ENCODE results near the gene ACTR3. TPM values are rescaled to one million over a fixed set of nuclear protein-coding genes. Genes with fewer than 3 reads are reported as not detected.
A peak's percentile ranks its signal among the peaks of the same experiment; 100 is the strongest.

Gene ACTR3
- total and polyA plus RNA-seq, 2 experiments from 2014 or later = 361 to 410 TPM

- in situ Hi-C loops (cut with MboI) = no loop called here
Measured at GRCh38 chr2:113907297-113907696, 17.4 kb downstream of the ACTR3 start.

GRCh38 chr2:113910110-113910717 lies 20.3 kb downstream of the ACTR3 start:
- H3K79me2 ChIP-seq (ENCODE audit: insufficient read depth) = peaks cover 100% of the 10 kb centered on the region
- H3K27me3 ChIP-seq (replicated peaks; ENCODE audit: insufficient read depth) = no peaks in the 10 kb centered on the region
- H4K20me1 ChIP-seq (ENCODE audit: insufficient read depth) = peaks cover 60% of the 10 kb centered on the region
- no peak overlapping the region for H3K4me2 ChIP-seq (ENCODE audit: unreplicated experiment)
- H3K9me3 ChIP-seq (ENCODE audit: low read depth) = no peaks in the 10 kb centered on the region
- no peak overlapping the region for H2AFZ ChIP-seq
- peaks cover 17% of the 10 kb centered on the region for H3K36me3 ChIP-seq (ENCODE audit: low read depth)
- H3F3A ChIP-seq (ENCODE audit: insufficient read depth) = peaks cover 32% of the 10 kb centered on the region
- H3K4me3 ChIP-seq = no peak overlapping the region
- no peak for TF ChIP-seq EZH2phosphoT487 (IDR thresholded peaks at IDR 0.05; ENCODE audit: insufficient read depth, low read depth)
- TF ChIP-seq EZH2 (IDR thresholded peaks at IDR 0.05; ENCODE audit: insufficient read depth, poor library complexity, severe bottlenecking) = no peak
- H3K27ac ChIP-seq = no peak overlapping the region
- no peak overlapping the region for H3K9ac ChIP-seq
- 95% methylated on average over 5 of the region's 5 CpGs for WGBS, 2 experiments (ENCODE audit: low coverage in 1 of 2, low lambda C conversion rate in 2 of 2, missing lambda C conversion rate in 2 of 2)
- peaks cover 11% of the 10 kb centered on the region for H3K4me1 ChIP-seq (ENCODE audit: insufficient read depth)
- peak; percentile 60 for DNase-seq
- H3K9me2 ChIP-seq (ENCODE audit: insufficient read depth) = no peaks in the 10 kb centered on the region
- in situ Hi-C loops (cut with MboI) = no loop called here

More at GRCh38 chr2:113907297-113907696, 17.4 kb downstream of the ACTR3 start:
- H3K4me2 ChIP-seq (ENCODE audit: unreplicated experiment) = no peak overlapping the region
- H2AFZ ChIP-seq = no peak overlapping the region
- H3K9me2 ChIP-seq (ENCODE audit: insufficient read depth) = no peaks in the 10 kb centered on the region
- peaks cover 26% of the 10 kb centered on the region; the same call in 1 of the 2 replicates for H3F3A ChIP-seq (ENCODE audit: insufficient read depth)
- no peak for DNase-seq
- no peak overlapping the region for H3K4me3 ChIP-seq
- no peak overlapping the region for H3K27ac ChIP-seq
- H4K20me1 ChIP-seq (ENCODE audit: insufficient read depth) = peaks cover 63% of the 10 kb centered on the region
- peaks cover 100% of the 10 kb centered on the region for H3K79me2 ChIP-seq (ENCODE audit: insufficient read depth)
- peaks cover 11% of the 10 kb centered on the region for H3K4me1 ChIP-seq (ENCODE audit: insufficient read depth)
- no peaks in the 10 kb centered on the region for H3K9me3 ChIP-seq (ENCODE audit: low read depth)
- H3K9ac ChIP-seq = no peak overlapping the region
- TF ChIP-seq EZH2 (IDR thresholded peaks at IDR 0.05; ENCODE audit: insufficient read depth, poor library complexity, severe bottlenecking) (no peak), EZH2phosphoT487 (IDR thresholded peaks at IDR 0.05; ENCODE audit: insufficient read depth, low read depth) (no peak)
- 98 to 100% methylated on average over 2 of the region's 2 CpGs for WGBS, 2 experiments (ENCODE audit: low coverage in 1 of 2, low lambda C conversion rate in 2 of 2, missing lambda C conversion rate in 2 of 2)
- no peaks in the 10 kb centered on the region for H3K27me3 ChIP-seq (replicated peaks; ENCODE audit: insufficient read depth)
- H3K36me3 ChIP-seq (ENCODE audit: low read depth) = no peaks in the 10 kb centered on the region

GRCh38 chr2:113910967-113911678 lies 21.2 kb downstream of the ACTR3 start:
- H3K27ac ChIP-seq = no peak overlapping the region
- no peaks in the 10 kb centered on the region for H3K9me2 ChIP-seq (ENCODE audit: insufficient read depth)
- H3K79me2 ChIP-seq (ENCODE audit: insufficient read depth) = peaks cover 100% of the 10 kb centered on the region
- H3K27me3 ChIP-seq (replicated peaks; ENCODE audit: insufficient read depth) = no peaks in the 10 kb centered on the region
- no peak overlapping the region for H3K4me2 ChIP-seq (ENCODE audit: unreplicated experiment)
- H2AFZ ChIP-seq = no peak overlapping the region
- in situ Hi-C loops (cut with MboI) = no loop called here
- peaks cover 26% of the 10 kb centered on the region for H3K36me3 ChIP-seq (ENCODE audit: low read depth)
- TF ChIP-seq EZH2phosphoT487 (IDR thresholded peaks at IDR 0.05; ENCODE audit: insufficient read depth, low read depth) = no peak
- no peak for TF ChIP-seq EZH2 (IDR thresholded peaks at IDR 0.05; ENCODE audit: insufficient read depth, poor library complexity, severe bottlenecking)
- H3K9ac ChIP-seq = no peak overlapping the region
- 88 to 90% methylated on average over 6 of the region's 6 CpGs for WGBS, 2 experiments (ENCODE audit: low coverage in 1 of 2, low lambda C conversion rate in 2 of 2, missing lambda C conversion rate in 2 of 2)
- peaks cover 11% of the 10 kb centered on the region for H3K4me1 ChIP-seq (ENCODE audit: insufficient read depth)
- H4K20me1 ChIP-seq (ENCODE audit: insufficient read depth) = peaks cover 52% of the 10 kb centered on the region
- DNase-seq = no peak
- no peaks in the 10 kb centered on the region for H3K9me3 ChIP-seq (ENCODE audit: low read depth)
- no peak overlapping the region for H3K4me3 ChIP-seq
- peaks cover 41% of the 10 kb centered on the region for H3F3A ChIP-seq (ENCODE audit: insufficient read depth)

GRCh38 chr2:113915082-113915819 lies 25.4 kb downstream of the ACTR3 start:
- WGBS, 2 experiments (ENCODE audit: low coverage in 1 of 2, low lambda C conversion rate in 2 of 2, missing lambda C conversion rate in 2 of 2) = 89% methylated on average over 10 of the region's 10 CpGs
- in situ Hi-C loops (cut with MboI) = no loop called here

More at GRCh38 chr2:113915082-113915819, 25.4 kb downstream of the ACTR3 start:
- DNase-seq = no peak
- H3K9ac ChIP-seq = no peak overlapping the region
- peaks cover 64% of the 10 kb centered on the region for H3K36me3 ChIP-seq (ENCODE audit: low read depth)
- H3K9me3 ChIP-seq (ENCODE audit: low read depth) = no peaks in the 10 kb centered on the region
- peaks cover 23% of the 10 kb centered on the region for H3F3A ChIP-seq (ENCODE audit: insufficient read depth)
- H3K4me3 ChIP-seq = no peak overlapping the region
- H3K9me2 ChIP-seq (ENCODE audit: insufficient read depth) = no peaks in the 10 kb centered on the region
- H3K79me2 ChIP-seq (ENCODE audit: insufficient read depth) = peaks cover 100% of the 10 kb centered on the region
- no peak for TF ChIP-seq EZH2phosphoT487 (IDR thresholded peaks at IDR 0.05; ENCODE audit: insufficient read depth, low read depth)
- no peak overlapping the region for H3K4me2 ChIP-seq (ENCODE audit: unreplicated experiment)
- no peak overlapping the region for H3K27ac ChIP-seq
- H3K27me3 ChIP-seq (replicated peaks; ENCODE audit: insufficient read depth) = no peaks in the 10 kb centered on the region
- H2AFZ ChIP-seq = no peak overlapping the region
- peaks cover 31% of the 10 kb centered on the region for H4K20me1 ChIP-seq (ENCODE audit: insufficient read depth)
- H3K4me1 ChIP-seq (ENCODE audit: insufficient read depth) = no peaks in the 10 kb centered on the region

Data from GM23248 (cell line).